HepG2 (cell line): ENCODE results near the gene CLMP. TPM values are rescaled to one million over a fixed set of nuclear protein-coding genes. Genes with fewer than 3 reads are reported as not detected.

Experiments used
- AGO2 ChIP-seq: fragments of 200-400 bp; formaldehyde crosslinking; optimal IDR thresholded peaks from 2 replicates; pipeline ENCODE3; 2017; ENCODE audit warnings: mild to moderate bottlenecking, low read depth, low read length, moderate library complexity
- KLF12 ChIP-seq: sonication (generic); formaldehyde crosslinking; IDR thresholded peaks from 2 replicates; pipeline ENCODE4 v1.4.0; 2020; ENCODE audit warnings: missing genetic modification reagents, borderline replicate concordance
- PRDM15 ChIP-seq: sonication (generic); formaldehyde crosslinking; IDR thresholded peaks from 2 replicates; pipeline ENCODE4 v1.4.0; 2020; ENCODE audit warnings: missing genetic modification reagents
- PREB ChIP-seq: sonication (generic); formaldehyde crosslinking; IDR thresholded peaks from 2 replicates; pipeline ENCODE4 v1.4.0; 2020; ENCODE audit warnings: missing genetic modification reagents
- PRMT3 ChIP-seq: sonication (generic); formaldehyde crosslinking; IDR thresholded peaks from 2 replicates; pipeline ENCODE4 v1.8.1; 2022; ENCODE audit warnings: low read depth, mild to moderate bottlenecking, moderate library complexity, missing genetic modification reagents, borderline replicate concordance
- RBFOX2 ChIP-seq: fragments of 200-400 bp; formaldehyde crosslinking; IDR thresholded peaks from 2 replicates; pipeline ENCODE4 v1.6.1; 2017; ENCODE audit warnings: low read depth, mild to moderate bottlenecking, low read length
- SMAD3 ChIP-seq: sonication (generic); formaldehyde crosslinking; IDR thresholded peaks from 2 replicates; pipeline ENCODE4 v1.4.0; 2020; ENCODE audit warnings: missing genetic modification reagents
- STAT6 ChIP-seq: sonication (generic); formaldehyde crosslinking; IDR thresholded peaks from 2 replicates; pipeline ENCODE4 v1.4.0; 2020; ENCODE audit warnings: missing genetic modification reagents, mild to moderate bottlenecking, borderline replicate concordance
- USF2 ChIP-seq, 2 experiments: sonication (generic) in 1 of 2; formaldehyde crosslinking in 1 of 2; IDR thresholded peaks; 2 replicates each; pipeline versions ENCODE4 v1.5.1 to v1.6.1; 2011 to 2020; ENCODE audit warnings: borderline replicate concordance in 1 of 2, low read depth in 1 of 2, low read length in 1 of 2, mild to moderate bottlenecking in 1 of 2, missing genetic modification reagents in 1 of 2, moderate library complexity in 1 of 2
- ZFX ChIP-seq: sonication (generic); formaldehyde crosslinking; IDR thresholded peaks from 2 replicates; pipeline ENCODE4 v1.4.0; 2020; ENCODE audit warnings: mild to moderate bottlenecking, low read depth, missing genetic modification reagents, moderate library complexity
- ZNF224 ChIP-seq: sonication (generic); formaldehyde crosslinking; IDR thresholded peaks from 2 replicates; pipeline ENCODE4 v1.5.0; 2020; ENCODE audit warnings: mild to moderate bottlenecking, missing genetic modification reagents
- ZNF704 ChIP-seq: sonication (generic); formaldehyde crosslinking; IDR thresholded peaks from 2 replicates; pipeline ENCODE4 v1.8.1; 2023; ENCODE audit warnings: mild to moderate bottlenecking, inconsistent platforms, moderate library complexity, missing genetic modification reagents, borderline replicate concordance
- ZNF879 ChIP-seq: sonication (generic); formaldehyde crosslinking; IDR thresholded peaks from 2 replicates; pipeline ENCODE4 v1.8.1; 2023; ENCODE audit warnings: missing genetic modification reagents
- ZSCAN21 ChIP-seq: sonication (generic); formaldehyde crosslinking; IDR thresholded peaks from 2 replicates; pipeline ENCODE4 v1.8.0; 2022; ENCODE audit warnings: mild to moderate bottlenecking, missing genetic modification reagents, moderate library complexity, borderline replicate concordance
- ZSCAN9 ChIP-seq: IDR thresholded peaks from 2 replicates; pipeline ENCODE4 v1.6.1; 2016; ENCODE audit warnings: borderline replicate concordance
- polyA plus RNA-seq, 8 experiments: library from polyadenylated mRNA; depleted of rRNA in 3 of 8; stranded (reverse) in 7 of 8; unstranded in 1 of 8; fragments of >200 nt; fragmentation: Illumina TruSeq in 4 of 8; extraction: Trizol in 4 of 8; gene quantifications; 2 replicates each; pipeline versions ENCODE4 v1.2.1 to v1.2.3, GENCODE V29; 2011 to 2016; ENCODE audit warnings: low read depth in 4 of 8, missing spikeins in 1 of 8, mixed read lengths in 1 of 8; ENCODE audit not compliant: insufficient read depth in 1 of 8
- total RNA-seq, 5 experiments: library from RNA; depleted of rRNA; stranded (reverse); fragments of >200 nt; fragmentation: Illumina TruSeq; extraction: Trizol; gene quantifications; 2 replicates each; pipeline ENCODE4 v1.2.3, GENCODE V29; 2016; ENCODE audit warnings: low read depth in 1 of 5

Gene CLMP
- total and polyA plus RNA-seq, 2 of the 13 experiments (the other 11 are each of a cell fraction or from before 2014, with no cell fraction given) = not detected

- TF ChIP-seq USF2 (IDR thresholded peaks at IDR 0.05; ENCODE audit: low read depth, low read length) = no peak
- peak; percentile 52; the same call in 1 of the 2 replicates for TF ChIP-seq USF2 (CRISPR knock-in tag; IDR thresholded peaks at IDR 0.05; ENCODE audit: borderline replicate concordance)
- TF ChIP-seq AGO2 = peak; percentile 98
- peak; percentile 23 for TF ChIP-seq ZNF224
- TF ChIP-seq ZNF879 = 0 out of 2 replicates have a peak, but pooled peaks have one; percentile 50
- peak; percentile 80 for TF ChIP-seq RBFOX2
- TF ChIP-seq ZNF704 (CRISPR knock-in tag) = 0 out of 2 replicates have a peak, but pooled peaks have one; percentile 25
- peak; percentile 46; the same call in 1 of the 2 replicates for TF ChIP-seq ZSCAN21
- TF ChIP-seq KLF12 (CRISPR knock-in tag) = peak; percentile 22; the same call in 1 of the 2 replicates
- no peak for TF ChIP-seq PREB (CRISPR knock-in tag)
- TF ChIP-seq ZFX (CRISPR knock-in tag) = peak; percentile 72; the same call in 1 of the 2 replicates
- TF ChIP-seq PRDM15 (CRISPR knock-in tag) = peak; percentile 61
- 0 out of 2 replicates have a peak, but pooled peaks have one; percentile 23 for TF ChIP-seq ZSCAN9 (CRISPR knock-in tag)
- TF ChIP-seq PRMT3 (CRISPR knock-in tag) = 0 out of 2 replicates have a peak, but pooled peaks have one; percentile 47
- 0 out of 2 replicates have a peak, but pooled peaks have one; percentile 30 for TF ChIP-seq SMAD3 (CRISPR knock-in tag)
- TF ChIP-seq STAT6 (CRISPR knock-in tag) = peak; percentile 4; the same call in 1 of the 2 replicates
Measured at GRCh38 chr11:123061403-123062157, 133.5 kb downstream of the CLMP start, which contains the start of gene HSPA8 (continued).
